22Rv1 (cell line): ENCODE results near the gene TMEM37.

Experiments used
- H3K27ac ChIP-seq: fragments of 450-650 bp; 2 replicates; pipeline ENCODE4 v1.5.1; 2017
- CTCF ChIP-seq: fragments of 450-650 bp; IDR thresholded peaks from 2 replicates; pipeline ENCODE4 v1.5.1; 2017; ENCODE audit warnings: mild to moderate bottlenecking
- ZFX ChIP-seq: fragments of 450-650 bp; IDR thresholded peaks from 2 replicates; pipeline ENCODE4 v1.6.1; 2017; ENCODE audit warnings: antibody characterized with exemption, borderline replicate concordance

The TMEM37 gene

GRCh38 chr2:119485336-119486110 is 53.9 kb downstream of the TMEM37 start:
- no peak overlapping the region for H3K27ac ChIP-seq
- no peak for TF ChIP-seq ZFX
- no peak for TF ChIP-seq CTCF

- H3K27ac ChIP-seq = no peak overlapping the region
- no peak for TF ChIP-seq ZFX
- TF ChIP-seq CTCF = no peak
Measured at GRCh38 chr2:119486196-119486827, 54.7 kb downstream of the TMEM37 start.

GRCh38 chr2:119486886-119487285 is 55.2 kb downstream of the TMEM37 start:
- no peak overlapping the region for H3K27ac ChIP-seq
- TF ChIP-seq CTCF (no peak), ZFX (no peak)

- H3K27ac ChIP-seq = no peak overlapping the region
- TF ChIP-seq CTCF (no peak), ZFX (no peak)
Measured at GRCh38 chr2:119487434-119488244, 56.0 kb downstream of the TMEM37 start.
